Calu3 (cell line): Measurements from ENCODE around the gene ORMDL2. TPM values are rescaled to one million over a fixed set of nuclear protein-coding genes. Genes with fewer than 3 reads are reported as not detected.
"Not testable (repeated sequence)": the region's sequence is repeated elsewhere in the genome, so short reads cannot be mapped to it uniquely, and the experiment has no call there.

ENCODE experiments used
- BruUV-seq: library from RNA; stranded (reverse); fragments of 400-500 nt; replicated peaks from 2 replicates; lab custom pipeline; 2021; lab: Mats Ljungman, UMichigan
- CTCF ChIA-PET: fragments of 300-600 bp; sonication (Branson Sonifier 250); formaldehyde crosslinking; loops from one replicate; lab custom pipeline; 2022; ENCODE audit warnings: antibody characterized with exemption; lab: Charles Lee
- DNase-seq: peaks from one replicate; pipeline ENCODE4 v3.0.0; 2022
- H3K27ac Mint-ChIP-seq: one replicate; pipeline ENCODE4 v1.8.0; 2022; ENCODE audit warnings: mixed read lengths; ENCODE audit not compliant: unreplicated experiment
- H3K27me3 Mint-ChIP-seq: one replicate; pipeline ENCODE4 v1.8.0; 2022; ENCODE audit warnings: mixed read lengths; ENCODE audit not compliant: unreplicated experiment
- H3K36me3 Mint-ChIP-seq: one replicate; pipeline ENCODE4 v1.8.0; 2022; ENCODE audit warnings: mild to moderate bottlenecking, moderate library complexity, mixed read lengths; ENCODE audit not compliant: insufficient read depth, unreplicated experiment
- H3K4me1 Mint-ChIP-seq: one replicate; pipeline ENCODE4 v1.8.0; 2022; ENCODE audit warnings: mild to moderate bottlenecking, low read depth, mixed read lengths; ENCODE audit not compliant: unreplicated experiment
- H3K4me3 Mint-ChIP-seq: one replicate; pipeline ENCODE4 v1.8.0; 2022; ENCODE audit warnings: mild to moderate bottlenecking, low read depth, moderate library complexity, mixed read lengths; ENCODE audit not compliant: unreplicated experiment
- H3K9me3 Mint-ChIP-seq: one replicate; pipeline ENCODE4 v1.8.0; 2022; ENCODE audit warnings: low read depth, mixed read lengths; ENCODE audit not compliant: unreplicated experiment
- CTCF ChIP-seq: fragments of 200-600 bp; IDR thresholded peaks from one replicate; pipeline ENCODE4 v1.8.0; 2022; ENCODE audit warnings: antibody characterized with exemption; ENCODE audit not compliant: unreplicated experiment
- intact Hi-C: fragments of 100-400 bp; cut with micrococcal nuclease; formaldehyde crosslinking; loops from one replicate; pipeline ENCODE4 v1.10.0; 2022; ENCODE audit not compliant: unreplicated experiment
- total RNA-seq: library from RNA; stranded (reverse); gene quantifications from 2 replicates; pipeline ENCODE4 v1.2.3, GENCODE V29; 2022

Gene ORMDL2
- total RNA-seq, 1 experiment from 2014 or later, result 93.6 TPM

GRCh38 chr12:55829967-55830600 is 12.2 kb downstream of the ORMDL2 start:
- no peak for TF ChIP-seq CTCF
- DNase-seq, result no peak
- Mint-ChIP-seq H3K4me3 (peak overlapping the region; percentile 91), H3K27me3 (no peaks in the 10 kb centered on the region), H3K27ac (peak overlapping the region; percentile 84), H3K9me3 (no peaks in the 10 kb centered on the region), H3K36me3 (peaks cover 56% of the 10 kb centered on the region), H3K4me1 (peaks cover 27% of the 10 kb centered on the region)
- BruUV-seq, result TSS peak; percentile 40
- CTCF ChIA-PET, result interaction anchor here (0.6 to 3.3 kb wide), 17 partner anchors 10 to 344 kb away, joined by 3 to 21 read pairs (median 4); partner anchors contain the start of genes CD63, ORMDL2 and SARNP
- intact Hi-C loops, result loop anchor here (2.0 to 5.0 kb wide), 2 partner anchors 77 to 97 kb away; partner anchors contain the start of gene PYM1

- no TSS peak for BruUV-seq
- Mint-ChIP-seq H3K9me3 (no peaks in the 10 kb centered on the region), H3K36me3 (peaks cover 56% of the 10 kb centered on the region), H3K27ac (peak overlapping the region; percentile 84), H3K4me1 (peaks cover 27% of the 10 kb centered on the region), H3K27me3 (peaks cover 3% of the 10 kb centered on the region), H3K4me3 (peak overlapping the region; percentile 91)
- TF ChIP-seq CTCF, result no peak
- CTCF ChIA-PET, result interaction anchor here (0.9 to 3.3 kb wide), 5 partner anchors 11 to 110 kb away, joined by 3 to 21 read pairs (median 5); partner anchors contain the start of genes ORMDL2 and SARNP
- intact Hi-C loops, result no loop called here
- peak; percentile 69 for DNase-seq
Observed at GRCh38 chr12:55830601-55831446, 13.0 kb downstream of the ORMDL2 start.

GRCh38 chr12:55831447-55831815 is 13.6 kb downstream of the ORMDL2 start:
- peak overlapping the region; percentile 91 for H3K4me3 Mint-ChIP-seq
- intact Hi-C loops, result no loop called here
- CTCF ChIA-PET, result interaction anchor here (0.9 to 3.3 kb wide), 2 partner anchors 12 to 14 kb away, joined by 3 to 21 read pairs; partner anchors contain the start of genes ORMDL2 and SARNP
- H3K27me3 Mint-ChIP-seq, result peaks cover 9% of the 10 kb centered on the region
- H3K4me1 Mint-ChIP-seq, result peaks cover 27% of the 10 kb centered on the region
- no peaks in the 10 kb centered on the region for H3K9me3 Mint-ChIP-seq
- H3K27ac Mint-ChIP-seq, result peak overlapping the region; percentile 84
- DNase-seq, result no peak
- peaks cover 51% of the 10 kb centered on the region for H3K36me3 Mint-ChIP-seq
- no peak for TF ChIP-seq CTCF
- no TSS peak for BruUV-seq

GRCh38 chr12:55833056-55833455 is 15.2 kb downstream of the ORMDL2 start:
- TF ChIP-seq CTCF, result no peak
- H3K27me3 Mint-ChIP-seq, result peaks cover 11% of the 10 kb centered on the region
- H3K27ac Mint-ChIP-seq, result no peak overlapping the region
- H3K9me3 Mint-ChIP-seq, result no peaks in the 10 kb centered on the region
- no TSS peak for BruUV-seq
- DNase-seq, result no peak
- intact Hi-C loops, result no loop called here
- peaks cover 17% of the 10 kb centered on the region for H3K4me1 Mint-ChIP-seq
- H3K4me3 Mint-ChIP-seq, result no peak overlapping the region
- CTCF ChIA-PET, result interaction anchor here (0.6 kb wide), 1 partner anchor 165 kb away, joined by 3 read pairs; no protein-coding TSS in a partner anchor
- H3K36me3 Mint-ChIP-seq, result peaks cover 36% of the 10 kb centered on the region

- H3K4me3 Mint-ChIP-seq, H3K9me3 Mint-ChIP-seq, BruUV-seq, H3K27ac Mint-ChIP-seq, DNase-seq, intact Hi-C loops: not testable (repeated sequence)
- CTCF ChIA-PET, result interaction anchor here (0.6 kb wide), 1 partner anchor 1524 kb away, joined by 6 read pairs; no protein-coding TSS in a partner anchor
- Mint-ChIP-seq H3K36me3 (peaks cover 23% of the 10 kb centered on the region), H3K4me1 (peaks cover 13% of the 10 kb centered on the region), H3K27me3 (peaks cover 11% of the 10 kb centered on the region)
Observed at GRCh38 chr12:55834400-55834799, 16.6 kb downstream of the ORMDL2 start.
